RKO (cell line): Measurements from ENCODE around the gene GNE.
"Not testable (repeated sequence)": the region's sequence is repeated elsewhere in the genome, so short reads cannot be mapped to it uniquely, and the experiment has no call there.

Experiments
- DNase-seq: peaks from one replicate; pipeline ENCODE4 v3.0.0-alpha.2; 2016; ENCODE audit warnings: low spot score

The GNE gene

GRCh38 chr9:36268007-36268427, 9.8 kb upstream of the GNE start:
- DNase-seq, result peak; percentile 57

- no peak for DNase-seq
Measured at GRCh38 chr9:36264896-36265295, 6.6 kb upstream of the GNE start.

- DNase-seq, result no peak
Measured at GRCh38 chr9:36263683-36264082, 5.4 kb upstream of the GNE start.

- DNase-seq, result peak; percentile 62
Measured at GRCh38 chr9:36258996-36259533, 817 bp upstream of the GNE start.

- no peak for DNase-seq
Measured at GRCh38 chr9:36251428-36251827, 6.8 kb downstream of the GNE start.

GRCh38 chr9:36250079-36250478, 8.2 kb downstream of the GNE start:
- no peak for DNase-seq

GRCh38 chr9:36249189-36249588, 9.1 kb downstream of the GNE start:
- no peak for DNase-seq

- DNase-seq, result peak; percentile 64
Measured at GRCh38 chr9:36248061-36248460, 10.2 kb downstream of the GNE start.

- no peak for DNase-seq
Measured at GRCh38 chr9:36247356-36247755, 10.9 kb downstream of the GNE start.

- DNase-seq, result no peak
Measured at GRCh38 chr9:36245906-36246305, 12.3 kb downstream of the GNE start.

- DNase-seq, result not testable (repeated sequence)
Measured at GRCh38 chr9:36239675-36240074, 18.6 kb downstream of the GNE start.

GRCh38 chr9:36239205-36239604, 19.0 kb downstream of the GNE start:
- DNase-seq, result not testable (repeated sequence)

GRCh38 chr9:36237230-36237629, 21.0 kb downstream of the GNE start:
- DNase-seq, result no peak

GRCh38 chr9:36222449-36222848, 35.8 kb downstream of the GNE start:
- DNase-seq, result no peak

GRCh38 chr9:36221667-36222066, 36.6 kb downstream of the GNE start:
- no peak for DNase-seq

- no peak for DNase-seq
Measured at GRCh38 chr9:36218411-36218901, 39.8 kb downstream of the GNE start.

GRCh38 chr9:36218011-36218410, 40.2 kb downstream of the GNE start:
- no peak for DNase-seq

- DNase-seq, result no peak
Measured at GRCh38 chr9:36217256-36217968, 40.8 kb downstream of the GNE start.

- no peak for DNase-seq
Measured at GRCh38 chr9:36214571-36214970, 43.7 kb downstream of the GNE start.

- DNase-seq, result no peak
Measured at GRCh38 chr9:36213989-36214388, 44.3 kb downstream of the GNE start.

- DNase-seq, result no peak
Measured at GRCh38 chr9:36213387-36213786, 44.9 kb downstream of the GNE start.

GRCh38 chr9:36211510-36211909, 46.7 kb downstream of the GNE start:
- DNase-seq, result no peak

- no peak for DNase-seq
Measured at GRCh38 chr9:36210722-36211121, 47.5 kb downstream of the GNE start.
